Vagina (tissue), 2 donors: ENCODE results near the gene CISTR.

ENCODE experiments used
- CTCF ChIP-seq, 3 experiments: fragments of 450-650 bp in 2 of 3; fragments of 200-600 bp in 1 of 3; sonication (generic) in 1 of 3; IDR thresholded peaks; one replicate each; pipeline ENCODE4 v1.5.1; 2017 to 2019; ENCODE audit warnings: antibody characterized with exemption in 3 of 3, mild to moderate bottlenecking in 2 of 3, moderate library complexity in 2 of 3
- POLR2A ChIP-seq, 2 donors: fragments of 450-650 bp; IDR thresholded peaks; one replicate each; pipeline ENCODE4 v1.6.1; 2017; ENCODE audit warnings: antibody characterized with exemption in 2 of 2, mild to moderate bottlenecking in 2 of 2, moderate library complexity in 2 of 2
- POLR2AphosphoS5 ChIP-seq, 2 donors: sonication (generic); formaldehyde crosslinking; IDR thresholded peaks; one replicate each; pipeline ENCODE4 v1.9.0; 2017; ENCODE audit warnings: antibody characterized with exemption in 2 of 2, mild to moderate bottlenecking in 2 of 2, low read depth in 1 of 2; ENCODE audit not compliant: insufficient read depth in 1 of 2

- TF ChIP-seq CTCF (IDR thresholded peaks at IDR 0.05) (peak; percentile 99 to 100 (median 100)), POLR2A (IDR thresholded peaks at IDR 0.05) (no peak), POLR2AphosphoS5 (IDR thresholded peaks at IDR 0.05; ENCODE audit: insufficient read depth in 1 of 2, low read depth in 1 of 2) (peak in 1 of 2 donors; percentile 75)
Measured at GRCh38 chr12:53746592-53747092, 5.1 kb downstream of the CISTR start.
